HG02852 (cell line): ENCODE data around the gene SPOP.
"Not testable (repeated sequence)": the region's sequence is repeated elsewhere in the genome, so short reads cannot be mapped to it uniquely, and the experiment has no call there.

ENCODE experiments used
- ATAC-seq: cut with Tn5 transposase; IDR thresholded peaks from one replicate; pipeline ENCODE4 v1.9.1; 2021; ENCODE audit warnings: mild to moderate bottlenecking, moderate library complexity; ENCODE audit not compliant: unreplicated experiment

SPOP gene

GRCh38 chr17:49677933-49678847 is at the start of gene SPOP:
TSS of gene SPOP (minus strand) at chr17:49678097. CDS start at chr17:49622810, 55,287 bp downstream.
- peak; percentile 75 for ATAC-seq

GRCh38 chr17:49727380-49727779 is 49.5 kb upstream of the SPOP start:
- ATAC-seq = no peak

GRCh38 chr17:49725452-49726130 is 47.7 kb upstream of the SPOP start:
- no peak for ATAC-seq

GRCh38 chr17:49724552-49724951 is 46.7 kb upstream of the SPOP start:
- ATAC-seq = not testable (repeated sequence)

- no peak for ATAC-seq
Observed at GRCh38 chr17:49723423-49723822, 45.5 kb upstream of the SPOP start.

GRCh38 chr17:49722066-49722465 is 44.2 kb upstream of the SPOP start:
- ATAC-seq = no peak

GRCh38 chr17:49717371-49717861 is 39.5 kb upstream of the SPOP start:
- no peak for ATAC-seq

GRCh38 chr17:49716668-49717364 is 38.9 kb upstream of the SPOP start:
- ATAC-seq = no peak

- ATAC-seq = no peak
Observed at GRCh38 chr17:49715717-49716279, 37.9 kb upstream of the SPOP start.

- no peak for ATAC-seq
Observed at GRCh38 chr17:49715216-49715615, 37.3 kb upstream of the SPOP start.

- ATAC-seq = no peak
Observed at GRCh38 chr17:49708515-49709183, 30.8 kb upstream of the SPOP start.

GRCh38 chr17:49707608-49708514 is 30.0 kb upstream of the SPOP start, which contains the start of gene SLC35B1:
TSS of gene SLC35B1 (minus strand) at chr17:49707964. CDS start at chr17:49707833, 131 bp downstream.
- peak; percentile 83 for ATAC-seq

- ATAC-seq = no peak
Observed at GRCh38 chr17:49707246-49707607, 29.3 kb upstream of the SPOP start.

- ATAC-seq = no peak
Observed at GRCh38 chr17:49705254-49705653, 27.4 kb upstream of the SPOP start.

- ATAC-seq = no peak
Observed at GRCh38 chr17:49703557-49704277, 25.8 kb upstream of the SPOP start.

GRCh38 chr17:49700960-49701359 is 23.1 kb upstream of the SPOP start:
- ATAC-seq = no peak

- ATAC-seq = no peak
Observed at GRCh38 chr17:49699966-49700575, 22.2 kb upstream of the SPOP start.

- no peak for ATAC-seq
Observed at GRCh38 chr17:49698005-49698404, 20.1 kb upstream of the SPOP start.
